Measurements from ENCODE around the gene EOLA1.
"Not testable (repeated sequence)": the region's sequence is repeated elsewhere in the genome, so short reads cannot be mapped to it uniquely, and the experiment has no call there.

Gene EOLA1

DNA sequence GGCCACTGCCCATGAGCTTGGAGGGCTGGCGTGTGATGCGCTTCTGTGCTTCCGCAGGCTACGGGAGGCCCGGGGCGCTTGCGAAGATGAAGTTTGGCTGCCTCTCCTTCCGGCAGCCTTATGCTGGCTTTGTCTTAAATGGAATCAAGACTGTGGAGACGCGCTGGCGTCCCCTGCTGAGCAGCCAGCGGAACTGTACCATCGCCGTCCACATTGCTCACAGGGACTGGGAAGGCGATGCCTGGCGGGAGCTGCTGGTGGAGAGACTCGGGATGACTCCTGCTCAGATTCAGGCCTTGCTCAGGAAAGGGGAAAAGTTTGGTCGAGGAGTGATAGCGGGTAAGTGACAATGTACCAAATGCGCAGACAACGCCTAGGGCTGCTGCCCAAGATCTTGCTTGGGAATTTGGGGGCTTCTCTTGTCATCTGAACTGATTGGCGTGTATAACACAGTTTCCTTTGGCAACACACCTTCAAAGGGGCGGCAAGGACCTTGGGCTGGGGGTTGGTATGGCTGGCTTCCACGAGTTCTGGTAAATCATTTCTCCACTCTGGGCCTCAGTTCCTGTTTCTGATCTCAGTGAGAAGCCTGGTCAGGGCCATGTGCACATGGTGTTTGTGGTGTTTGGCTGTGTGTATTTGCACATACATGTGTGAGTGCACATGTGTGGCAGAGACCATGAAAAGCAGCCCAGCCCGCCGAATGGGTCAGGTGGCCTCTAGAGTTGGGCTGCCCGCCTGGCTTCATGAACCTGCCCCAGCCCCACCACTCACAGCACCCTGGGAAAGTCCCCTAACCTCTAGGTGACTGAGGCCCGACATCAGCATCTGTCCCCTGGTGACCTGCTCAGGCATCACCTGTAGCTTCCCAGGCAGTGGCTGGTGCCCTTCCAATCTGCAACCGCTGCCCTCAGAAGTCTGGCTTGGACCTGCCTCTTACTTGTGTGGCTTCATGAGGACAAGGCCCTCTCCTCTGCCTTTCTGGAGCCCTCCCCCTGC is 5.0 kb downstream of the EOLA1 start:
- not testable (repeated sequence) for H3K36me3 ChIP-seq (ENCODE audit: insufficient read depth, low read length); H3K9me3 ChIP-seq (ENCODE audit: control insufficient read depth, insufficient read depth, low read length); H3K9ac ChIP-seq (ENCODE audit: low read depth, low read length); H3K4me1 ChIP-seq (ENCODE audit: insufficient read depth, low read length)

DNA sequence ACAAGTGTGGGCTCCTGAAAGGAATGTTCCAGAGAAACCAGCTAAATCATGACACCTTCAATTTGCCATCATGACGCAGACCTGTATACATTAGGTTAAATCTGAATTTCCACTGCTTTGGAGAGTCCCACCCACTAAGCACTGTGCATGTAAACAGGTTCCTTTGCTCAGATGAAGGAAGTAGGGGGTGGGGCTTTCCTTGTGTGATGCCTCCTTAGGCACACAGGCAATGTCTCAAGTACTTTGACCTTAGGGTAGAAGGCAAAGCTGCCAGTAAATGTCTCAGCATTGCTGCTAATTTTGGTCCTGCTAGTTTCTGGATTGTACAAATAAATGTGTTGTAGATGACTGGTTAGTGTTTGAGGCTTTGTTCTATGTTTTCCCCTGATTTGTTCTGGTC is 6.2 kb downstream of the EOLA1 start:
- H3K4me1 ChIP-seq (ENCODE audit: insufficient read depth, low read length); H3K9ac ChIP-seq (ENCODE audit: low read depth, low read length); H3K36me3 ChIP-seq (ENCODE audit: insufficient read depth, low read length); H3K9me3 ChIP-seq (ENCODE audit: control insufficient read depth, insufficient read depth, low read length): not testable (repeated sequence)

DNA sequence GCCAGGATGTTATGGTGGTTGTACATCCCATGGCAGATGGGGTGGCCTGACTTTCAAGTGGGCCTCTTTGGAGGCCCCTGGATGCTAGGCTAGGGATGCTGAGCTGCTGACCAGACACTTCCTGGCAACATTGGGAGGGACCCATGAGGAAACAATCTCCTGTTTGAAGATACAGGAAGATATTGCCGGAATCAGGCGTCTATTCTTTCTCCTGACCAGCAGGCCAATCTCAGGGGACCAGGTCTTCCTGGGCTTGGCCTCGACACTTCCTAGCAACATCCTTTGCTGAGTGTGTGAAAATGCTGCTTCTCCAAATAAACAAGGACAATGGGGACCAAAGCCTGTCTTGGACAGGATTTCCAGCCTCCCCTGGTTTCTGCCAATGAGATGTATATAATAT is 7.0 kb downstream of the EOLA1 start:
- not testable (repeated sequence) for H3K4me1 ChIP-seq (ENCODE audit: insufficient read depth, low read length); H3K9me3 ChIP-seq (ENCODE audit: control insufficient read depth, insufficient read depth, low read length); H3K9ac ChIP-seq (ENCODE audit: low read depth, low read length); H3K36me3 ChIP-seq (ENCODE audit: insufficient read depth, low read length)

GRCh38 chrX:149549701-149550100 is 8.9 kb downstream of the EOLA1 start, which contains the start of gene HSFX3:
Gene HSFX3 (minus strand): TSS chrX:149549924. CDS start chrX:149549852, 72 bp downstream.
- H3K4me1 ChIP-seq (ENCODE audit: insufficient read depth, low read length); H3K9ac ChIP-seq (ENCODE audit: low read depth, low read length); H3K36me3 ChIP-seq (ENCODE audit: insufficient read depth, low read length); H3K9me3 ChIP-seq (ENCODE audit: control insufficient read depth, insufficient read depth, low read length): not testable (repeated sequence)

DNA sequence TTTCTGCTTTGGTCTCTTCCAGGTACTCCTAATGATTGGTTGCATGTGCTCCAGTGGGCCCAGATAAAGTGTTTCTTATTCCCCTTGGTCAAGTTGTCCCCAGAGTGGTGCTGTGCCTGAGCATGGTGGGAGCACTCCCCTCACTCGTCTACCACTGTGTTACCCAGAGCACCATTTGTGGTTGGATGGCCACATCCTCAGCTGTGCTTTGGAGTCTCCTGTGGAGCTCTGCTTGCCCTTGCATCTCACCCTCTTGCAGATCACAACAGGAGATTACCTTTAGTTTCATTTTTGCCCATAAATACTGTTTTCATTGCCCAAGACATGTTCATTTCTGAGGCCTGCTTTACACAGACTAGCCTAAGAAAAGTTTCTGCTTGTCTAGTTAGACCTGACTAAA is 9.6 kb downstream of the EOLA1 start:
- not testable (repeated sequence) for H3K9me3 ChIP-seq (ENCODE audit: control insufficient read depth, insufficient read depth, low read length); H3K36me3 ChIP-seq (ENCODE audit: insufficient read depth, low read length); H3K9ac ChIP-seq (ENCODE audit: low read depth, low read length); H3K4me1 ChIP-seq (ENCODE audit: insufficient read depth, low read length)

DNA sequence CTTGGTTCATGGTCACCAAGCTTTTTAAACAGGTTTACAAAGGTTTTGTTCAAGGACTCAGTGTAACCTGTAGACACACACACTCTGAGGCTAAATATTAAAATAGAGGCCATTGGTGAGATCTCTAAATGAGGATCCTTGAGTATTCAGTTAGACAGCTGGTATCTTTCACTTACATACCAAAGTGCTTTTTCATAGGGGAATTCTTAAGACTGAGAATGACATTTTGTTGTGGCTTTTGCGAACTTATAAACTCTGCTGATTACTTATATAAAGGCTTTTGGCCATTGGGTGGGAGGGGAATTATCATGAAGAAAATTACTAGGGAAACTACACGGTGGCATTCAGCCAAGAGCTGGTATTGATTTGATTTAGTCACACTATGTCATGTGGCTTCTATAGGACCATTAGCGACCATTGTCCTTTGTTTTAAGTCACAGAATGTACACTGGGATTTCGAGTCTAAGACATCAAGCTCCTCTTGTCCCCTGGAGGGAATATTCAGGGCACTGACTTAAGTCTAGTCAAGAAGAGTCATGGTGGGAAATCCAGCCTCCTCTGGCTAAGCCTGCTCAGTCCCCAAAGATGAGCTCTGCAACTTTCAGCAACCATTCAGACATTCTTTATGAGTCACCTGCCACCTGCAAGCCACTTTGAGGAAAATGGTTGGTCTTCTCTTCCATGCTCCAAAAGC is 10.6 kb downstream of the EOLA1 start:
- H3K4me1 ChIP-seq (ENCODE audit: insufficient read depth, low read length); H3K9me3 ChIP-seq (ENCODE audit: control insufficient read depth, insufficient read depth, low read length); H3K9ac ChIP-seq (ENCODE audit: low read depth, low read length); H3K36me3 ChIP-seq (ENCODE audit: insufficient read depth, low read length): not testable (repeated sequence)

GRCh38 chrX:149551939-149552248 is 11.1 kb downstream of the EOLA1 start:
- H3K9ac ChIP-seq (ENCODE audit: low read depth, low read length); H3K9me3 ChIP-seq (ENCODE audit: control insufficient read depth, insufficient read depth, low read length); H3K36me3 ChIP-seq (ENCODE audit: insufficient read depth, low read length); H3K4me1 ChIP-seq (ENCODE audit: insufficient read depth, low read length): not testable (repeated sequence)

DNA sequence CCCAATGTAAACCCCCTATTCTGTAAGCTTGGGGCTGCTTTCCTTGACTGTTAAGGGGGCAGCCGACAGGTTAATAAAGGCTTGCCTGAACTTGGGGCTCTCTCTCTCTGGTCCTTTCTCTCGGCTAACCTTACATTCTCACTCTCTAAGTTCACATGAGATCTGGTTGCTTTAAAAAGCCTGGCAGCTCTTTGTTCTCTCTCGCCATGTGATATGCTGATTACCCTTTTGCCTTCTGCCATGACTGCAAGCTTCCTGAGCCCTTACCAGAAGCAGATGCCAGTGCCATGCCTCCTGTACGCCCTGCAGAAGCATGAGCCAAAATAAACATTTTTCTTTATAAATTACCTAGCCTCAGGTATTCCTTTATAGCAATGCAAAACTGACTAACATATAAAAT is 14.4 kb downstream of the EOLA1 start:
- H3K4me1 ChIP-seq (ENCODE audit: insufficient read depth, low read length); H3K36me3 ChIP-seq (ENCODE audit: insufficient read depth, low read length); H3K9ac ChIP-seq (ENCODE audit: low read depth, low read length): not testable (repeated sequence)

DNA sequence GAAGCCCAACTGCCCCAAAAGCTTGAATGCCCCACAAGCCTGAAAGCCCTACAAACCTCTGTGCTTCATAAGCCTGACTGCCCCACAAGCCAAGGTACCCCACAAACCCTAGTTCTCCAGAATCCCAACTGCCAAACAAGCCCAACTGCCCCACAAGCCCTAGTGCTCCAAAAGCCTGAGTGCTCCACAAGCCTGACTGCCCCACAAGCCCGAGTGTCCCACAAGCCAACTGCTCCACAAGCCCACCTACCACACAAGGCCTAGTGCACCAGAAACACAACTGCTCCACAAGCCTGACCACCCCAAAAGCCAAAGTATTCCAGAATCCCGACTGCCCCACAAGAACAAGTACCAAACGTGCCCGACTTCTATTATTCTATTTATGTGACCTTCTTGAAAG is 22.5 kb downstream of the EOLA1 start:
- H3K36me3 ChIP-seq (ENCODE audit: insufficient read depth, low read length): no peaks in the 10 kb centered on the region
- no peaks in the 10 kb centered on the region for H3K9me3 ChIP-seq (ENCODE audit: control insufficient read depth, insufficient read depth, low read length)
- H3K4me1 ChIP-seq (ENCODE audit: insufficient read depth, low read length): no peaks in the 10 kb centered on the region
- H3K9ac ChIP-seq (ENCODE audit: low read depth, low read length): no peak overlapping the region

More for the DNA sequence above, 14.4 kb downstream of the EOLA1 start:
- H3K9me3 ChIP-seq (ENCODE audit: control insufficient read depth, insufficient read depth, low read length): not testable (repeated sequence)

- H3K36me3 ChIP-seq (ENCODE audit: insufficient read depth, low read length): no peaks in the 10 kb centered on the region
- no peaks in the 10 kb centered on the region for H3K9me3 ChIP-seq (ENCODE audit: control insufficient read depth, insufficient read depth, low read length)
- no peak overlapping the region for H3K9ac ChIP-seq (ENCODE audit: low read depth, low read length)
- no peaks in the 10 kb centered on the region for H3K4me1 ChIP-seq (ENCODE audit: insufficient read depth, low read length)
Measured at GRCh38 chrX:149567621-149568417, 27.0 kb downstream of the EOLA1 start.

DNA sequence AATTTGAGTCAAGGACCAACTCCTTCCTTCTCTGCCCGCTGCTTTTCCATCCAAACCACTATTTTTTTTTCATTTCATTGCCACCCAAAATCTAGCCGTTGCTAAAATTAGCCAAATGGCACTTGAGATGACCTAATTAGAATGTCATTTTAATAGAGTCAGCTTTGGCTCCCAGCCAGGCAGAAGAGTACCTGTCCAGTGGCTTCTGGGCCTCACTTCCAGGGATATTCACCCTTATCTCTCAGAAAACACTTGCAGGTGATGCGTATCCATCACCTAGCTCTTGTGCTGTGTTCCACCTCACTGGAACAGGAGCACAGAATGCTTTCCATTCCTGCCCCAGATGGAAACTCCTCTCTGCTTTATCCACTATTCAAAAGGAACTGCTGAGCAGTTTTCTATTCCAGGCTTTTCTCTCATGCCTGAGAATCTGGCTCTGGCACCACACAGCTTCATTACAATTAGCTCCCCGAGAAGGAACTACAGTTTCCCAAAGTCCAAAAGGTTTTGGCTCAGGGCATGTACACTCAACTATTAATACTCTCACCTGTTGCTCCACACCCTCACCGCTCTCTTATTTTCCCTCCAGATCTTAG is 28.0 kb downstream of the EOLA1 start:
- Histone ChIP-seq H3K4me1 (ENCODE audit: insufficient read depth, low read length) (no peaks in the 10 kb centered on the region), H3K9me3 (ENCODE audit: control insufficient read depth, insufficient read depth, low read length) (no peaks in the 10 kb centered on the region), H3K36me3 (ENCODE audit: insufficient read depth, low read length) (no peaks in the 10 kb centered on the region), H3K9ac (ENCODE audit: low read depth, low read length) (no peak overlapping the region)

GRCh38 chrX:149569770-149570169 is 29.0 kb downstream of the EOLA1 start:
- Histone ChIP-seq H3K4me1 (ENCODE audit: insufficient read depth, low read length) (no peaks in the 10 kb centered on the region), H3K36me3 (ENCODE audit: insufficient read depth, low read length) (no peaks in the 10 kb centered on the region), H3K9ac (ENCODE audit: low read depth, low read length) (no peak overlapping the region), H3K9me3 (ENCODE audit: control insufficient read depth, insufficient read depth, low read length) (no peaks in the 10 kb centered on the region)

GRCh38 chrX:149570668-149571067 is 29.9 kb downstream of the EOLA1 start:
- Histone ChIP-seq H3K4me1 (ENCODE audit: insufficient read depth, low read length) (no peaks in the 10 kb centered on the region), H3K9me3 (ENCODE audit: control insufficient read depth, insufficient read depth, low read length) (no peaks in the 10 kb centered on the region), H3K9ac (ENCODE audit: low read depth, low read length) (no peak overlapping the region), H3K36me3 (ENCODE audit: insufficient read depth, low read length) (no peaks in the 10 kb centered on the region)

DNA sequence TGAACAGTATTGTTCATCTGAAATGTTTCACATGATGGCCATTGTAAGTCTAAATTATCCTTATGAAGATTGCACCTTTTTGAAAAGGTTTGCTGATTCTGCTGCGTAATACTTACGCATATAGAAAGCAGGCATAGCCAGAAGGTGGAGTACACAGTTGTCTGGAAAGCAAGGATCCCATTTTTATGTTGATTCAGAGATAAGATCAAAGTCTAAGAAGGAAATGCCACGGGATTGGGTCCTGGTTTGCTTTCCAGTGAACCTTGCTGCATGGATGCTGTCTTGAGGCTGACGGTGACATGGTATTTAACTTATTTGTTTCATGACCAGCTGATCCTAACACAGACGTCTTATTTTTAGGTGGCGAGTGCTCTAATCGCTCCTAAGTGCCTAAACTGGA is 31.0 kb downstream of the EOLA1 start:
- Histone ChIP-seq H3K9ac (ENCODE audit: low read depth, low read length) (no peak overlapping the region), H3K36me3 (ENCODE audit: insufficient read depth, low read length) (no peaks in the 10 kb centered on the region), H3K9me3 (ENCODE audit: control insufficient read depth, insufficient read depth, low read length) (no peaks in the 10 kb centered on the region), H3K4me1 (ENCODE audit: insufficient read depth, low read length) (no peaks in the 10 kb centered on the region)

Data from ES-I3 (cell line).